GM19438 (cell line): Measurements from ENCODE around the gene HOTAIR.

Source experiments
- ATAC-seq: cut with Tn5 transposase; IDR thresholded peaks from one replicate; pipeline ENCODE4 v1.9.1; 2021; ENCODE audit warnings: low read depth; ENCODE audit not compliant: unreplicated experiment

HOTAIR gene

GRCh38 chr12:53988541-53989226 lies 13.9 kb upstream of the HOTAIR start:
- no peak for ATAC-seq

- no peak for ATAC-seq
These were observed 13.1 kb upstream of the HOTAIR start for GRCh38 chr12:53987787-53988230.

- ATAC-seq = no peak
These were observed 12.1 kb upstream of the HOTAIR start for GRCh38 chr12:53986686-53987483.

GRCh38 chr12:53985994-53986685 lies 11.4 kb upstream of the HOTAIR start:
- no peak for ATAC-seq

- no peak for ATAC-seq
These were observed 10.9 kb upstream of the HOTAIR start for GRCh38 chr12:53985692-53985993.

GRCh38 chr12:53984901-53985691 lies 10.3 kb upstream of the HOTAIR start, which contains the start of gene HOXC10:
HOXC10 (plus strand) TSS chr12:53985146; CDS start chr12:53985260, 114 bp downstream.
- ATAC-seq = no peak

GRCh38 chr12:53983950-53984572 lies 9.3 kb upstream of the HOTAIR start:
- ATAC-seq = no peak

- no peak for ATAC-seq
These were observed 8.8 kb upstream of the HOTAIR start for GRCh38 chr12:53983568-53983949.

GRCh38 chr12:53982648-53983567 lies 8.2 kb upstream of the HOTAIR start:
- no peak for ATAC-seq

- ATAC-seq = no peak
These were observed 7.1 kb upstream of the HOTAIR start for GRCh38 chr12:53981634-53982565.

- no peak for ATAC-seq
These were observed 6.2 kb upstream of the HOTAIR start for GRCh38 chr12:53980802-53981496.

- ATAC-seq = no peak
These were observed 5.5 kb upstream of the HOTAIR start for GRCh38 chr12:53980104-53980801.

GRCh38 chr12:53978477-53979356 lies 4.0 kb upstream of the HOTAIR start:
- no peak for ATAC-seq

GRCh38 chr12:53977596-53978445 lies 3.1 kb upstream of the HOTAIR start:
- ATAC-seq = no peak
